ENCODE results near the gene TSPAN10. TPM values are rescaled to one million over a fixed set of nuclear protein-coding genes. Genes with fewer than 3 reads are reported as not detected.
A peak's percentile ranks its signal among the peaks of the same experiment; 100 is the strongest.
"Not testable (repeated sequence)": the region's sequence is repeated elsewhere in the genome, so short reads cannot be mapped to it uniquely, and the experiment has no call there.

Gene TSPAN10
- total RNA-seq, 1 experiment from 2014 or later = 0.47 TPM

- no peaks in the 10 kb centered on the region for H3K27me3 ChIP-seq (replicated peaks)
- peaks cover 6% of the 10 kb centered on the region for H3K4me1 ChIP-seq (replicated peaks)
- H3K36me3 ChIP-seq = peaks cover 15% of the 10 kb centered on the region
- no peak overlapping the region for H3K4me3 ChIP-seq
- no peaks in the 10 kb centered on the region for H3K9me3 ChIP-seq (replicated peaks)
- DNase-seq (ENCODE audit: low read depth in 1 of 2, low spot score in 2 of 2) = no peak
- H3K27ac ChIP-seq = no peak overlapping the region
Measured at GRCh38 chr17:81660441-81660840, 23.4 kb downstream of the TSPAN10 start.

GRCh38 chr17:81662002-81662401, 25.0 kb downstream of the TSPAN10 start:
- Histone ChIP-seq H3K27me3 (replicated peaks) (no peaks in the 10 kb centered on the region), H3K4me3 (no peak overlapping the region), H3K4me1 (replicated peaks) (peaks cover 12% of the 10 kb centered on the region), H3K27ac (no peak overlapping the region), H3K36me3 (peaks cover 25% of the 10 kb centered on the region), H3K9me3 (replicated peaks) (no peaks in the 10 kb centered on the region)
- no peak for DNase-seq (ENCODE audit: low read depth in 1 of 2, low spot score in 2 of 2)

- no peak overlapping the region for H3K27ac ChIP-seq
- no peaks in the 10 kb centered on the region for H3K27me3 ChIP-seq (replicated peaks)
- peak in 1 of 2 experiments; percentile 47 for DNase-seq (ENCODE audit: low read depth in 1 of 2, low spot score in 2 of 2)
- no peaks in the 10 kb centered on the region for H3K9me3 ChIP-seq (replicated peaks)
- peaks cover 23% of the 10 kb centered on the region for H3K4me1 ChIP-seq (replicated peaks)
- H3K4me3 ChIP-seq = no peak overlapping the region
- peaks cover 41% of the 10 kb centered on the region for H3K36me3 ChIP-seq
Measured at GRCh38 chr17:81664051-81664470, 27.1 kb downstream of the TSPAN10 start.

GRCh38 chr17:81665205-81666091, 28.5 kb downstream of the TSPAN10 start:
- H3K4me3 ChIP-seq = peak overlapping the region; percentile 85
- no peaks in the 10 kb centered on the region for H3K27me3 ChIP-seq (replicated peaks)
- no peaks in the 10 kb centered on the region for H3K9me3 ChIP-seq (replicated peaks)
- peaks cover 23% of the 10 kb centered on the region for H3K4me1 ChIP-seq (replicated peaks)
- H3K27ac ChIP-seq = peak overlapping the region; percentile 58
- H3K36me3 ChIP-seq = peaks cover 55% of the 10 kb centered on the region
- peak in 1 of 2 experiments; percentile 64 for DNase-seq (ENCODE audit: low read depth in 1 of 2, low spot score in 2 of 2)

- peak in 1 of 2 experiments; percentile 66 for DNase-seq (ENCODE audit: low read depth in 1 of 2, low spot score in 2 of 2)
- peak overlapping the region; percentile 58 for H3K27ac ChIP-seq
Measured at GRCh38 chr17:81666092-81666341, 29.0 kb downstream of the TSPAN10 start.

GRCh38 chr17:81666342-81667191, 29.6 kb downstream of the TSPAN10 start, which contains the start of the genes CCDC137 and OXLD1:
CCDC137 (plus strand) TSS chr17:81666737; CDS start chr17:81666767, 30 bp downstream.
OXLD1 (minus strand) TSS chr17:81666605; CDS start chr17:81666577, 28 bp downstream.
- DNase-seq (ENCODE audit: low read depth in 1 of 2, low spot score in 2 of 2) = peak; percentile 95 to 99
- peaks cover 67% of the 10 kb centered on the region for H3K36me3 ChIP-seq
- peaks cover 23% of the 10 kb centered on the region for H3K4me1 ChIP-seq (replicated peaks)
- H3K27me3 ChIP-seq (replicated peaks) = no peaks in the 10 kb centered on the region
- peak within 1 kb of the TSS; percentile 85 for H3K4me3 ChIP-seq
- H3K27ac ChIP-seq = peak within 1 kb of the TSS; percentile 58
- no peaks in the 10 kb centered on the region for H3K9me3 ChIP-seq (replicated peaks)

More at GRCh38 chr17:81666092-81666341, 29.0 kb downstream of the TSPAN10 start:
- H3K27me3 ChIP-seq (replicated peaks) = no peaks in the 10 kb centered on the region
- peaks cover 61% of the 10 kb centered on the region for H3K36me3 ChIP-seq
- H3K9me3 ChIP-seq (replicated peaks) = no peaks in the 10 kb centered on the region
- peak overlapping the region; percentile 85 for H3K4me3 ChIP-seq
- H3K4me1 ChIP-seq (replicated peaks) = peaks cover 23% of the 10 kb centered on the region

- Histone ChIP-seq H3K9me3 (replicated peaks) (no peaks in the 10 kb centered on the region), H3K27me3 (replicated peaks) (no peaks in the 10 kb centered on the region), H3K4me1 (replicated peaks) (peaks cover 23% of the 10 kb centered on the region), H3K4me3 (peak overlapping the region; percentile 85), H3K36me3 (peaks cover 78% of the 10 kb centered on the region), H3K27ac (no peak overlapping the region)
- DNase-seq (ENCODE audit: low read depth in 1 of 2, low spot score in 2 of 2) = no peak
Measured at GRCh38 chr17:81667754-81668153, 30.8 kb downstream of the TSPAN10 start.

- H3K27ac ChIP-seq = no peak overlapping the region
- no peaks in the 10 kb centered on the region for H3K27me3 ChIP-seq (replicated peaks)
- DNase-seq (ENCODE audit: low read depth in 1 of 2, low spot score in 2 of 2) = no peak
- H3K9me3 ChIP-seq (replicated peaks) = no peaks in the 10 kb centered on the region
- H3K36me3 ChIP-seq = peaks cover 82% of the 10 kb centered on the region
- H3K4me1 ChIP-seq (replicated peaks) = peaks cover 6% of the 10 kb centered on the region
- H3K4me3 ChIP-seq = no peak overlapping the region
Measured at GRCh38 chr17:81672504-81672903, 35.5 kb downstream of the TSPAN10 start.

GRCh38 chr17:81672954-81673353, 36.0 kb downstream of the TSPAN10 start:
- DNase-seq (ENCODE audit: low read depth in 1 of 2, low spot score in 2 of 2) = no peak
- Histone ChIP-seq H3K27ac (no peak overlapping the region), H3K36me3 (peaks cover 78% of the 10 kb centered on the region), H3K4me3 (no peak overlapping the region), H3K9me3 (replicated peaks) (no peaks in the 10 kb centered on the region), H3K27me3 (replicated peaks) (no peaks in the 10 kb centered on the region), H3K4me1 (replicated peaks) (peaks cover 2% of the 10 kb centered on the region)

- H3K36me3 ChIP-seq = peaks cover 71% of the 10 kb centered on the region
- H3K27me3 ChIP-seq (replicated peaks) = no peaks in the 10 kb centered on the region
- no peak overlapping the region for H3K27ac ChIP-seq
- H3K4me3 ChIP-seq = no peak overlapping the region
- peak in 1 of 2 experiments; percentile 47 for DNase-seq (ENCODE audit: low read depth in 1 of 2, low spot score in 2 of 2)
- H3K4me1 ChIP-seq (replicated peaks) = no peaks in the 10 kb centered on the region
- no peaks in the 10 kb centered on the region for H3K9me3 ChIP-seq (replicated peaks)
Measured at GRCh38 chr17:81673561-81674258, 36.7 kb downstream of the TSPAN10 start.

- H3K36me3 ChIP-seq = peaks cover 61% of the 10 kb centered on the region
- H3K27me3 ChIP-seq (replicated peaks); H3K4me1 ChIP-seq (replicated peaks); H3K9me3 ChIP-seq (replicated peaks); H3K4me3 ChIP-seq; H3K27ac ChIP-seq: not testable (repeated sequence)
- DNase-seq (ENCODE audit: low read depth in 1 of 2, low spot score in 2 of 2) = peak; percentile 35 to 61
Measured at GRCh38 chr17:81675515-81676221, 38.7 kb downstream of the TSPAN10 start.

GRCh38 chr17:81676906-81677305, 39.9 kb downstream of the TSPAN10 start:
- Histone ChIP-seq H3K4me1 (replicated peaks) (peaks cover 5% of the 10 kb centered on the region), H3K36me3 (peaks cover 61% of the 10 kb centered on the region), H3K27me3 (replicated peaks) (no peaks in the 10 kb centered on the region), H3K27ac (no peak overlapping the region), H3K4me3 (no peak overlapping the region), H3K9me3 (replicated peaks) (no peaks in the 10 kb centered on the region)
- peak in 1 of 2 experiments; percentile 48 for DNase-seq (ENCODE audit: low read depth in 1 of 2, low spot score in 2 of 2)

- no peaks in the 10 kb centered on the region for H3K27me3 ChIP-seq (replicated peaks)
- DNase-seq (ENCODE audit: low read depth in 1 of 2, low spot score in 2 of 2) = no peak
- peaks cover 54% of the 10 kb centered on the region for H3K36me3 ChIP-seq
- no peak overlapping the region for H3K4me3 ChIP-seq
- H3K4me1 ChIP-seq (replicated peaks) = peaks cover 24% of the 10 kb centered on the region
- no peaks in the 10 kb centered on the region for H3K9me3 ChIP-seq (replicated peaks)
- no peak overlapping the region for H3K27ac ChIP-seq
Measured at GRCh38 chr17:81680150-81680549, 43.2 kb downstream of the TSPAN10 start.
